ENCODE data around the gene COL12A1.

The COL12A1 gene

DNA sequence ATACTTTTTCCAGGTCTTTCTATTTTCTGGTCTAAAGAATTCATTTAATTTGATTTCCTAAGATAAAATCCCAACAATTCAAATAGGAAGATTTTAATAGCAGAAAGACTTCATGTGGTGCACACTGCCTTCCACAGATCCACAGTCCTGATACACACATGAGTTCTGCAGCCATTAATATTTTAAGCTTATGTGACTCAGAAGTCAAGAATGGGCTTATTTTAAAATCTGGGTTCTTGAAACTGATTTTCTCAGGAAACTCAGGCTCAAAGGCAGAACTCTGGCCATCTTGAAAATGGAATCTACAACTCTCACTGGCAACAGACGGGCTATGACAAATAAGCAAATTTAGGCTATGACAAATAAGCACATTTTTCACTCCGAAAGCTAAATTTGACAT, 88.2 kb downstream of the COL12A1 start:
- no peak for DNase-seq (ENCODE audit: low read depth)
- TF ChIP-seq POLR2A (IDR thresholded peaks at IDR 0.05; ENCODE audit: extremely low read depth, insufficient read length) (no peak), MYC (IDR thresholded peaks at IDR 0.05; ENCODE audit: low read depth, low read length) (no peak), CTCF (IDR thresholded peaks at IDR 0.05; ENCODE audit: low read depth, low read length) (no peak)
- TF ChIP-seq, protein P1, sequence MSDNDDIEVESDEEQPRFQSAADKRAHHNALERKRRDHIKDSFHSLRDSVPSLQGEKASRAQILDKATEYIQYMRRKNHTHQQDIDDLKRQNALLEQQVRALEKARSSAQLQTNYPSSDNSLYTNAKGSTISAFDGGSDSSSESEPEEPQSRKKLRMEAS (IDR thresholded peaks at IDR 0.05; ENCODE audit: low read depth, low read length), result no peak
- no peak overlapping the region for H3K4me3 ChIP-seq (ENCODE audit: low read depth, low read length)

DNA sequence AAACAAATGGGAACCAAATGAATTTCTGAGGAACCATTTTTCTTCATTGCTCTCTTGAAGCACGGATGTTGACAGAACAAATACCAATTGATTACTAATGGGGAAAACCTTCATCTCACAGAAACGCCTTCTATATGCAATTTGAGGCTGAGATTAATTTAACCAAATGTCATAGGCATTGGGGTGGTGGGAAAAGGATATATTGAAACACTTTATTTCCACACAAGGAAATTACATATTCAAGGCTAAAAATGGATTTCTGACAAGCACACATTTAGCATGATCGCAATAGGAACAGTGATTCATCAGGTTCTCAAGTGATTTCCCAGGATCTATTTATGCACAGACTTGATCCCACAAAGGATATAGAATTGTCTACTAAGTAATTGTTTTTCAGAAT, 88.9 kb downstream of the COL12A1 start:
- DNase-seq (ENCODE audit: low read depth), result no peak
- H3K4me3 ChIP-seq (ENCODE audit: low read depth, low read length), result no peak overlapping the region
- TF ChIP-seq POLR2A (IDR thresholded peaks at IDR 0.05; ENCODE audit: extremely low read depth, insufficient read length), result no peak
- TF ChIP-seq CTCF (IDR thresholded peaks at IDR 0.05; ENCODE audit: low read depth, low read length), result no peak
- TF ChIP-seq, protein P1 (IDR thresholded peaks at IDR 0.05; ENCODE audit: low read depth, low read length), result no peak
- no peak for TF ChIP-seq MYC (IDR thresholded peaks at IDR 0.05; ENCODE audit: low read depth, low read length)

DNA sequence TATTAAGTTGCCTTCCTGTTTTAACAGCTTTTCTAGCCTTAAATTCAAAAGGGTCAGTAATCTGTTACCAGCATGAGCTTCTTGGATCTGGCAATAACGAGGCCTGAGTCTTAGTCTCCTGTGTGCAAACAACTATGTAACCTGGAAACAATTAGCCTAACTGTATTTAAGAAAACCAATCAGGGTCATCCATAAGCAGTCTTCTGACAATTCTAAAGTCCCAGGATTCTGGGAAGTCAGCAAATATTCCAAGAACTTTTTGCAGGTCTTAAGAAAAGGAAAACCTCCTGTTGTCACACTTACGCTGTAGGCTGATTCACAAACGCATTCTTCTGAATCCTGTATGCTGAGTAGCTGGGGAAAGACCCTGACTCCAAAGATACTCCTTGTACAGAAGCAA, 90.4 kb downstream of the COL12A1 start:
- TF ChIP-seq CTCF (IDR thresholded peaks at IDR 0.05; ENCODE audit: low read depth, low read length) (no peak), MYC (IDR thresholded peaks at IDR 0.05; ENCODE audit: low read depth, low read length) (no peak), POLR2A (IDR thresholded peaks at IDR 0.05; ENCODE audit: extremely low read depth, insufficient read length) (no peak)
- TF ChIP-seq, protein P1 (IDR thresholded peaks at IDR 0.05; ENCODE audit: low read depth, low read length), result no peak
- DNase-seq (ENCODE audit: low read depth), result no peak
- no peak overlapping the region for H3K4me3 ChIP-seq (ENCODE audit: low read depth, low read length)

DNA sequence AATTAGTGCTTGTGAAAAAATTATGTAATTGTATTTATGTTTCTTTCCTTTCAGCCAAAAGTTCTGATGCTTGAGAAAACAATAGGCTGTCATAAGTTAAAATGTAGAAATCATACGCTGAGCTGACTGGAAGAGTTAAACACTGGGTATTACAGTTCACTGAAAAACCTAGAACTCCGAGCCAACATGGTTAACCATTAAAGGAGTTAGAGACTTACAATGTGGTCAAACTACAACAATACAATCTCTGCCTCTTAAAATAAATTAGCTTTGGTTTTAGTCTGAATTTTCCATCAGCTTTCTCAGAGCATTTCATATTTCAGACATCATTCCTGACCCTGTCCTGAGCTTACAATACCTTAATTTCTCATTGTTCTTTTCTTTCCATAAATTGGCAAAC, 91.0 kb downstream of the COL12A1 start:
- DNase-seq (ENCODE audit: low read depth), result no peak
- TF ChIP-seq, protein P1 (IDR thresholded peaks at IDR 0.05; ENCODE audit: low read depth, low read length), result no peak
- TF ChIP-seq CTCF (IDR thresholded peaks at IDR 0.05; ENCODE audit: low read depth, low read length) (no peak), MYC (IDR thresholded peaks at IDR 0.05; ENCODE audit: low read depth, low read length) (no peak), POLR2A (IDR thresholded peaks at IDR 0.05; ENCODE audit: extremely low read depth, insufficient read length) (no peak)
- no peak overlapping the region for H3K4me3 ChIP-seq (ENCODE audit: low read depth, low read length)

GRCh38 chr6:75114195-75114594, 91.7 kb downstream of the COL12A1 start:
- DNase-seq (ENCODE audit: low read depth), result no peak
- no peak overlapping the region for H3K4me3 ChIP-seq (ENCODE audit: low read depth, low read length)
- TF ChIP-seq, protein P1 (IDR thresholded peaks at IDR 0.05; ENCODE audit: low read depth, low read length), result no peak
- TF ChIP-seq POLR2A (IDR thresholded peaks at IDR 0.05; ENCODE audit: extremely low read depth, insufficient read length), result no peak
- no peak for TF ChIP-seq MYC (IDR thresholded peaks at IDR 0.05; ENCODE audit: low read depth, low read length)
- no peak for TF ChIP-seq CTCF (IDR thresholded peaks at IDR 0.05; ENCODE audit: low read depth, low read length)

- H3K4me3 ChIP-seq (ENCODE audit: low read depth, low read length), result no peak overlapping the region
- DNase-seq (ENCODE audit: low read depth), result no peak
- TF ChIP-seq CTCF (IDR thresholded peaks at IDR 0.05; ENCODE audit: low read depth, low read length), result no peak
- TF ChIP-seq POLR2A (IDR thresholded peaks at IDR 0.05; ENCODE audit: extremely low read depth, insufficient read length), result no peak
- TF ChIP-seq MYC (IDR thresholded peaks at IDR 0.05; ENCODE audit: low read depth, low read length), result no peak
These were observed 92.4 kb downstream of the COL12A1 start for GRCh38 chr6:75113446-75113845.
